B cell (primary cell): ENCODE data around the gene ZNF141.

Experiments
- CTCF ChIP-seq: fragments of 200-600 bp; IDR thresholded peaks from one replicate; pipeline ENCODE4 v1.8.0; 2022; ENCODE audit warnings: antibody characterized with exemption, mild to moderate bottlenecking
- EZH2 ChIP-seq: IDR thresholded peaks from 2 replicates; pipeline ENCODE4 v1.6.1; 2012; ENCODE audit warnings: borderline replicate concordance, low read depth, mild to moderate bottlenecking, moderate library complexity, low read length; ENCODE audit not compliant: insufficient read depth, poor library complexity, severe bottlenecking

- TF ChIP-seq CTCF, result no peak
- TF ChIP-seq EZH2, result no peak
Measured at GRCh38 chr4:337143-337931, at the start of gene ZNF141.
